ENCODE measurements around the gene CRYM. TPM values are rescaled to one million over a fixed set of nuclear protein-coding genes. Genes with fewer than 3 reads are reported as not detected.

The CRYM gene
- total RNA-seq, 1 experiment from 2014 or later: 4.9 TPM

GRCh38 chr16:21276090-21276489 lies 2.0 kb downstream of the CRYM start:
- TF ChIP-seq TCF7L2 (IDR thresholded peaks at IDR 0.05; ENCODE audit: borderline replicate concordance, extremely low read depth, insufficient read depth, insufficient read length) (no peak), ZNF274 (IDR thresholded peaks at IDR 0.05; ENCODE audit: low read depth, low read length) (no peak), FOSL1 (IDR thresholded peaks at IDR 0.05; ENCODE audit: low read depth) (no peak), ZFX (IDR thresholded peaks at IDR 0.05) (no peak), JUND (IDR thresholded peaks at IDR 0.05) (no peak), EGR1 (IDR thresholded peaks at IDR 0.05; ENCODE audit: low read depth) (no peak), YY1 (IDR thresholded peaks at IDR 0.05; ENCODE audit: extremely low read depth, insufficient replicate concordance, low read depth, low read length) (no peak), CEBPB (IDR thresholded peaks at IDR 0.05; ENCODE audit: low read depth) (no peak), CTCF (IDR thresholded peaks at IDR 0.05 in 2 of 3, conservative IDR thresholded peaks at IDR 0.05 in 1 of 3; ENCODE audit: borderline replicate concordance in 1 of 3, insufficient read depth in 1 of 3, low read depth in 2 of 3, low read length in 2 of 3) (no peak), ELF1 (IDR thresholded peaks at IDR 0.05; ENCODE audit: borderline replicate concordance, low read depth) (no peak), EZH2 (IDR thresholded peaks at IDR 0.05) (no peak), SRF (IDR thresholded peaks at IDR 0.05; ENCODE audit: low read depth) (no peak), RAD21 (IDR thresholded peaks at IDR 0.05; ENCODE audit: low read depth) (no peak), POLR2A (IDR thresholded peaks at IDR 0.05; ENCODE audit: borderline replicate concordance, extremely low read depth, insufficient read depth, insufficient read length) (no peak), EZH2phosphoT487 (IDR thresholded peaks at IDR 0.05; ENCODE audit: borderline replicate concordance) (no peak)
- TF ChIP-seq, protein P1, sequence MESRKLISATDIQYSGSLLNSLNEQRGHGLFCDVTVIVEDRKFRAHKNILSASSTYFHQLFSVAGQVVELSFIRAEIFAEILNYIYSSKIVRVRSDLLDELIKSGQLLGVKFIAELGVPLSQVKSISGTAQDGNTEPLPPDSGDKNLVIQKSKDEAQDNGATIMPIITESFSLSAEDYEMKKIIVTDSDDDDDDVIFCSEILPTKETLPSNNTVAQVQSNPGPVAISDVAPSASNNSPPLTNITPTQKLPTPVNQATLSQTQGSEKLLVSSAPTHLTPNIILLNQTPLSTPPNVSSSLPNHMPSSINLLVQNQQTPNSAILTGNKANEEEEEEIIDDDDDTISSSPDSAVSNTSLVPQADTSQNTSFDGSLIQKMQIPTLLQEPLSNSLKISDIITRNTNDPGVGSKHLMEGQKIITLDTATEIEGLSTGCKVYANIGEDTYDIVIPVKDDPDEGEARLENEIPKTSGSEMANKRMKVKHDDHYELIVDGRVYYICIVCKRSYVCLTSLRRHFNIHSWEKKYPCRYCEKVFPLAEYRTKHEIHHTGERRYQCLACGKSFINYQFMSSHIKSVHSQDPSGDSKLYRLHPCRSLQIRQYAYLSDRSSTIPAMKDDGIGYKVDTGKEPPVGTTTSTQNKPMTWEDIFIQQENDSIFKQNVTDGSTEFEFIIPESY (IDR thresholded peaks at IDR 0.05; ENCODE audit: extremely low read depth, insufficient replicate concordance, low read length): no peak
- TF ChIP-seq, protein P2, sequence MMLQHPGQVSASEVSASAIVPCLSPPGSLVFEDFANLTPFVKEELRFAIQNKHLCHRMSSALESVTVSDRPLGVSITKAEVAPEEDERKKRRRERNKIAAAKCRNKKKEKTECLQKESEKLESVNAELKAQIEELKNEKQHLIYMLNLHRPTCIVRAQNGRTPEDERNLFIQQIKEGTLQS (IDR thresholded peaks at IDR 0.05): no peak
- Histone ChIP-seq H3K36me3 (ENCODE audit: control insufficient read depth in 1 of 2, insufficient read depth in 2 of 2, low read length in 2 of 2) (no peaks in the 10 kb centered on the region), H3K4me1 (ENCODE audit: control insufficient read depth in 1 of 2, insufficient read depth in 2 of 2, low read length in 2 of 2) (peaks cover 0 to 18% of the 10 kb centered on the region in 2 experiments; a peak in 1 of 4 replicates), H3K79me2 (ENCODE audit: insufficient read depth, low read length) (no peaks in the 10 kb centered on the region), H3K27ac (ENCODE audit: low read depth, low read length) (no peak overlapping the region), H3K9ac (ENCODE audit: low read length) (no peak overlapping the region), H3K9me3 (ENCODE audit: control insufficient read depth in 1 of 2, insufficient read depth in 1 of 2, low read depth in 1 of 2, low read length in 2 of 2) (no peaks in the 10 kb centered on the region), H3K9me2 (ENCODE audit: insufficient read depth) (no peaks in the 10 kb centered on the region), H3K27me3 (ENCODE audit: insufficient read depth, low read length) (no peaks in the 10 kb centered on the region; the same call in 1 of the 2 replicates), H3K4me2 (ENCODE audit: low read length) (no peak overlapping the region), H3K4me3 (replicated peaks in 1 of 2; ENCODE audit: low read depth in 1 of 2, low read length in 2 of 2) (no peak overlapping the region), H2AFZ (ENCODE audit: low read depth, low read length, poor library complexity, severe bottlenecking) (no peak overlapping the region), H4K20me1 (ENCODE audit: insufficient read depth) (no peaks in the 10 kb centered on the region)
- POLR2A ChIA-PET: no interaction called here
- ATAC-seq (no peak), DNase-seq (ENCODE audit: low read depth, low spot score) (no peak)
- CTCF ChIA-PET: no interaction called here
- no TSS peak for BruUV-seq (replicated peaks)
- RAD21 ChIA-PET (ENCODE audit: low non-redundant PET in 1 of 2, low total read pairs in 2 of 2, uncharacterized antibody in 2 of 2, unreplicated experiment in 2 of 2): no interaction called here
- intact Hi-C loops (cut with micrococcal nuclease): no loop called here
